Effector memory CD4-positive, alpha-beta T cell (primary cell): ENCODE data around the gene SYT9.

Source experiments
- DNase-seq, 3 donors: peaks; one replicate each; pipeline ENCODE4 v3.0.0-alpha.2; 2020
- H3K27ac ChIP-seq: 2 replicates; pipeline ENCODE4 v1.7.0; 2013; ENCODE audit warnings: mild to moderate bottlenecking, low read length, moderate library complexity; ENCODE audit not compliant: insufficient read depth, poor library complexity, severe bottlenecking
- H3K27me3 ChIP-seq: replicated peaks from 2 replicates; pipeline ENCODE4 v1.7.0; 2013; ENCODE audit warnings: mild to moderate bottlenecking, low read length; ENCODE audit not compliant: insufficient read depth, control insufficient read depth, poor library complexity, severe bottlenecking
- H3K36me3 ChIP-seq: 2 replicates; pipeline ENCODE4 v1.7.0; 2013; ENCODE audit warnings: mild to moderate bottlenecking, low read length, moderate library complexity; ENCODE audit not compliant: control insufficient read depth, insufficient read depth
- H3K4me1 ChIP-seq: 2 replicates; pipeline ENCODE4 v1.7.0; 2013; ENCODE audit warnings: low read length, mild to moderate bottlenecking; ENCODE audit not compliant: control insufficient read depth, insufficient read depth, poor library complexity, severe bottlenecking
- H3K4me3 ChIP-seq: 2 replicates; pipeline ENCODE4 v1.7.0; 2013; ENCODE audit warnings: low read length, low read depth, mild to moderate bottlenecking; ENCODE audit not compliant: insufficient read depth, poor library complexity, severe bottlenecking
- H3K9me3 ChIP-seq: 2 replicates; pipeline ENCODE4 v1.7.0; 2013; ENCODE audit warnings: mild to moderate bottlenecking, low read length, moderate library complexity; ENCODE audit not compliant: control insufficient read depth

SYT9 gene

GRCh38 chr11:7268758-7269157 is 17.1 kb downstream of the SYT9 start:
- no peaks in the 10 kb centered on the region for H3K4me1 ChIP-seq
- H3K4me3 ChIP-seq: no peak overlapping the region
- no peak for DNase-seq
- H3K9me3 ChIP-seq: no peaks in the 10 kb centered on the region
- no peaks in the 10 kb centered on the region for H3K27me3 ChIP-seq
- no peaks in the 10 kb centered on the region for H3K36me3 ChIP-seq
- no peak overlapping the region for H3K27ac ChIP-seq

- Histone ChIP-seq H3K36me3 (no peaks in the 10 kb centered on the region), H3K27me3 (no peaks in the 10 kb centered on the region), H3K4me1 (no peaks in the 10 kb centered on the region), H3K27ac (no peak overlapping the region), H3K9me3 (no peaks in the 10 kb centered on the region), H3K4me3 (no peak overlapping the region)
- DNase-seq: no peak
These were observed 18.6 kb downstream of the SYT9 start for GRCh38 chr11:7270233-7270865.

- Histone ChIP-seq H3K36me3 (no peaks in the 10 kb centered on the region), H3K4me1 (no peaks in the 10 kb centered on the region), H3K27ac (no peak overlapping the region), H3K4me3 (no peak overlapping the region), H3K9me3 (no peaks in the 10 kb centered on the region), H3K27me3 (no peaks in the 10 kb centered on the region)
- DNase-seq: no peak
These were observed 20.7 kb downstream of the SYT9 start for GRCh38 chr11:7272373-7272772.

GRCh38 chr11:7275133-7275532 is 23.4 kb downstream of the SYT9 start:
- Histone ChIP-seq H3K27me3 (no peaks in the 10 kb centered on the region), H3K4me3 (no peak overlapping the region), H3K9me3 (no peaks in the 10 kb centered on the region), H3K36me3 (no peaks in the 10 kb centered on the region), H3K4me1 (no peaks in the 10 kb centered on the region), H3K27ac (no peak overlapping the region)
- DNase-seq: no peak

GRCh38 chr11:7278314-7278917 is 26.7 kb downstream of the SYT9 start:
- H3K27me3 ChIP-seq: no peaks in the 10 kb centered on the region
- H3K4me1 ChIP-seq: no peaks in the 10 kb centered on the region
- no peak for DNase-seq
- H3K27ac ChIP-seq: no peak overlapping the region
- H3K36me3 ChIP-seq: no peaks in the 10 kb centered on the region
- H3K9me3 ChIP-seq: no peaks in the 10 kb centered on the region
- no peak overlapping the region for H3K4me3 ChIP-seq

GRCh38 chr11:7279676-7280075 is 28.0 kb downstream of the SYT9 start:
- no peak for DNase-seq

GRCh38 chr11:7281079-7281478 is 29.4 kb downstream of the SYT9 start:
- Histone ChIP-seq H3K36me3 (no peaks in the 10 kb centered on the region), H3K27me3 (no peaks in the 10 kb centered on the region), H3K4me3 (no peak overlapping the region), H3K9me3 (peaks cover 4% of the 10 kb centered on the region), H3K27ac (no peak overlapping the region), H3K4me1 (no peaks in the 10 kb centered on the region)
- DNase-seq: no peak

More at GRCh38 chr11:7279676-7280075, 28.0 kb downstream of the SYT9 start:
- Histone ChIP-seq H3K4me1 (no peaks in the 10 kb centered on the region), H3K4me3 (no peak overlapping the region), H3K27me3 (no peaks in the 10 kb centered on the region), H3K9me3 (no peaks in the 10 kb centered on the region), H3K27ac (no peak overlapping the region), H3K36me3 (no peaks in the 10 kb centered on the region)

- no peak overlapping the region for H3K4me3 ChIP-seq
- no peak for DNase-seq
- H3K36me3 ChIP-seq: no peaks in the 10 kb centered on the region
- H3K27ac ChIP-seq: no peak overlapping the region
- no peaks in the 10 kb centered on the region for H3K27me3 ChIP-seq
- H3K4me1 ChIP-seq: no peaks in the 10 kb centered on the region
- peaks cover 5% of the 10 kb centered on the region for H3K9me3 ChIP-seq
These were observed 30.1 kb downstream of the SYT9 start for GRCh38 chr11:7281809-7282208.

- no peaks in the 10 kb centered on the region for H3K4me1 ChIP-seq
- no peaks in the 10 kb centered on the region for H3K27me3 ChIP-seq
- no peaks in the 10 kb centered on the region for H3K36me3 ChIP-seq
- no peak overlapping the region for H3K27ac ChIP-seq
- DNase-seq: no peak
- peaks cover 5% of the 10 kb centered on the region for H3K9me3 ChIP-seq
- H3K4me3 ChIP-seq: no peak overlapping the region
These were observed 34.5 kb downstream of the SYT9 start for GRCh38 chr11:7286178-7286577.

- Histone ChIP-seq H3K27me3 (no peaks in the 10 kb centered on the region), H3K36me3 (no peaks in the 10 kb centered on the region), H3K4me3 (no peak overlapping the region), H3K27ac (no peak overlapping the region), H3K9me3 (no peaks in the 10 kb centered on the region), H3K4me1 (no peaks in the 10 kb centered on the region)
- DNase-seq: no peak
These were observed 39.6 kb downstream of the SYT9 start for GRCh38 chr11:7291100-7291829.
